ENCODE data around the gene LHPP.

LHPP gene

DNA sequence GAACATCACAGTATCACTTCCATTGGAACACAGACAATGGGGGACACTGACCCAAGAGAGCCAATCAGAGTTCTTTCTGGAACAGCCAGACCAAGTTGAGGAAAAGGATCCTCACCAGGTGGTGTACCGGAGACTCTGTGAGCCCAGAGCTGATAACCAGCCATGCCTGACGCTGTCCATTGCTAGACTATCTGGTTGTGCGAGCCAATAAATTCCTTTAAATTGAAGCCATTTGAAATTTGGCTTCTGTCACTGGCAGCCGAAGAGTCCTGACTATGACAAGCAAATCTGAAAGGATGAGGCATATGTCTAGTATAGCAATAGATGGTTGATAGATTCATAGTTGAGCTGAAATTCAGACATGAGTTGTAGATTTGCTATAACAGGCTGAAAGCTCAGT lies 3.1 kb upstream of the LHPP start:
- TF ChIP-seq MYC (IDR thresholded peaks at IDR 0.05; ENCODE audit: low read depth, low read length): no peak
- no peak for TF ChIP-seq POLR2A (IDR thresholded peaks at IDR 0.05; ENCODE audit: extremely low read depth, insufficient read length)
- TF ChIP-seq, protein P1, sequence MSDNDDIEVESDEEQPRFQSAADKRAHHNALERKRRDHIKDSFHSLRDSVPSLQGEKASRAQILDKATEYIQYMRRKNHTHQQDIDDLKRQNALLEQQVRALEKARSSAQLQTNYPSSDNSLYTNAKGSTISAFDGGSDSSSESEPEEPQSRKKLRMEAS (IDR thresholded peaks at IDR 0.05; ENCODE audit: low read depth, low read length): no peak
- TF ChIP-seq, protein P2, sequence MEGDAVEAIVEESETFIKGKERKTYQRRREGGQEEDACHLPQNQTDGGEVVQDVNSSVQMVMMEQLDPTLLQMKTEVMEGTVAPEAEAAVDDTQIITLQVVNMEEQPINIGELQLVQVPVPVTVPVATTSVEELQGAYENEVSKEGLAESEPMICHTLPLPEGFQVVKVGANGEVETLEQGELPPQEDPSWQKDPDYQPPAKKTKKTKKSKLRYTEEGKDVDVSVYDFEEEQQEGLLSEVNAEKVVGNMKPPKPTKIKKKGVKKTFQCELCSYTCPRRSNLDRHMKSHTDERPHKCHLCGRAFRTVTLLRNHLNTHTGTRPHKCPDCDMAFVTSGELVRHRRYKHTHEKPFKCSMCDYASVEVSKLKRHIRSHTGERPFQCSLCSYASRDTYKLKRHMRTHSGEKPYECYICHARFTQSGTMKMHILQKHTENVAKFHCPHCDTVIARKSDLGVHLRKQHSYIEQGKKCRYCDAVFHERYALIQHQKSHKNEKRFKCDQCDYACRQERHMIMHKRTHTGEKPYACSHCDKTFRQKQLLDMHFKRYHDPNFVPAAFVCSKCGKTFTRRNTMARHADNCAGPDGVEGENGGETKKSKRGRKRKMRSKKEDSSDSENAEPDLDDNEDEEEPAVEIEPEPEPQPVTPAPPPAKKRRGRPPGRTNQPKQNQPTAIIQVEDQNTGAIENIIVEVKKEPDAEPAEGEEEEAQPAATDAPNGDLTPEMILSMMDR (IDR thresholded peaks at IDR 0.05; ENCODE audit: low read depth, low read length): no peak
- DNase-seq (ENCODE audit: low read depth): no peak
- no peak overlapping the region for H3K4me3 ChIP-seq (ENCODE audit: low read depth, low read length)

- DNase-seq (ENCODE audit: low read depth): no peak
- no peak overlapping the region for H3K4me3 ChIP-seq (ENCODE audit: low read depth, low read length)
- TF ChIP-seq, protein P2 (IDR thresholded peaks at IDR 0.05; ENCODE audit: low read depth, low read length): no peak
- TF ChIP-seq POLR2A (IDR thresholded peaks at IDR 0.05; ENCODE audit: extremely low read depth, insufficient read length) (no peak), MYC (IDR thresholded peaks at IDR 0.05; ENCODE audit: low read depth, low read length) (no peak)
- TF ChIP-seq, protein P1 (IDR thresholded peaks at IDR 0.05; ENCODE audit: low read depth, low read length): no peak
These were observed 2.7 kb upstream of the LHPP start for GRCh38 chr10:124458889-124459288.

- no peak for DNase-seq (ENCODE audit: low read depth)
- no peak overlapping the region for H3K4me3 ChIP-seq (ENCODE audit: low read depth, low read length)
- TF ChIP-seq POLR2A (IDR thresholded peaks at IDR 0.05; ENCODE audit: extremely low read depth, insufficient read length): no peak
- TF ChIP-seq, protein P2 (IDR thresholded peaks at IDR 0.05; ENCODE audit: low read depth, low read length): no peak
- TF ChIP-seq MYC (IDR thresholded peaks at IDR 0.05; ENCODE audit: low read depth, low read length): no peak
- TF ChIP-seq, protein P1 (IDR thresholded peaks at IDR 0.05; ENCODE audit: low read depth, low read length): no peak
These were observed 2.2 kb upstream of the LHPP start for GRCh38 chr10:124459395-124459794.

DNA sequence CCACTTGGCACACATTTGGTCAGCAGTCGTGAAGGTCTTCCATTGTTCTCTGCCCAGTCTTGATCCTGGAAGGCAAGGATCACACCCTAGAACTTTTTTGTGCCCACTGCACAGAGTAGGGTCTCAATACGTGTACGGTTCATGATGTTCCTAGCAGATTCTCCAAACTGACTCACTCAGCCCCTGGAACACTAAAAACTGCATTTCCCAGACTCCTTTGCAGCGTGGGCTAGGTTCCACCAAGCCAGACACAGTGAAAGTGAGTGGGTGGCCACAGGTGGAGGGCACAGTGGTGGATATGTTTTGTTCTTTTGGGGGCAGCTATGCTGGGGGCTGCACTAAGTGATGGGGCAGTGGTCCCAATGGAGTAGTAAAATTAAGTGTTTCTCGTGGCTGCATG lies 1.5 kb upstream of the LHPP start:
- no peak overlapping the region for H3K4me3 ChIP-seq (ENCODE audit: low read depth, low read length)
- DNase-seq (ENCODE audit: low read depth): no peak
- TF ChIP-seq, protein P1 (IDR thresholded peaks at IDR 0.05; ENCODE audit: low read depth, low read length): no peak
- TF ChIP-seq MYC (IDR thresholded peaks at IDR 0.05; ENCODE audit: low read depth, low read length) (no peak), POLR2A (IDR thresholded peaks at IDR 0.05; ENCODE audit: extremely low read depth, insufficient read length) (no peak)
- TF ChIP-seq, protein P2 (IDR thresholded peaks at IDR 0.05; ENCODE audit: low read depth, low read length): no peak

GRCh38 chr10:124462348-124462695 lies 699 bp downstream of the LHPP start:
- TF ChIP-seq MYC (IDR thresholded peaks at IDR 0.05; ENCODE audit: low read depth, low read length): no peak
- TF ChIP-seq POLR2A (IDR thresholded peaks at IDR 0.05; ENCODE audit: extremely low read depth, insufficient read length): no peak
- TF ChIP-seq, protein P1 (IDR thresholded peaks at IDR 0.05; ENCODE audit: low read depth, low read length): no peak
- TF ChIP-seq, protein P2 (IDR thresholded peaks at IDR 0.05; ENCODE audit: low read depth, low read length): no peak
- DNase-seq (ENCODE audit: low read depth): no peak
- H3K4me3 ChIP-seq (ENCODE audit: low read depth, low read length): peak overlapping the region; percentile 74

Data from NB4 (cell line).